Muscle of arm (tissue), 12 donors: Measurements from ENCODE around the gene PPP1R16B. TPM values are rescaled to one million over a fixed set of nuclear protein-coding genes. Genes with fewer than 3 reads are reported as not detected.
"Not testable (repeated sequence)": the region's sequence is repeated elsewhere in the genome, so short reads cannot be mapped to it uniquely, and the experiment has no call there.

ENCODE experiments used
- DNase-seq: peaks from one replicate; pipeline ENCODE4 v3.0.0-alpha.2; 2013
- polyA plus RNA-seq, 12 donors: library from polyadenylated mRNA; unstranded; fragments of 120-200 nt; gene quantifications; one replicate each; pipeline ENCODE4 v1.2.1, GENCODE V29; 2013; ENCODE audit not compliant: insufficient read length in 12 of 12

Gene PPP1R16B
- polyA plus RNA-seq, 12 donors, result 3.6 to 6.6 (median 5.0) TPM; not detected in 1

GRCh38 chr20:38960187-38960687 is 154.7 kb downstream of the PPP1R16B start:
- DNase-seq, result not testable (repeated sequence)

- DNase-seq, result no peak
Observed at GRCh38 chr20:38961530-38962043, 156.1 kb downstream of the PPP1R16B start.

DNA sequence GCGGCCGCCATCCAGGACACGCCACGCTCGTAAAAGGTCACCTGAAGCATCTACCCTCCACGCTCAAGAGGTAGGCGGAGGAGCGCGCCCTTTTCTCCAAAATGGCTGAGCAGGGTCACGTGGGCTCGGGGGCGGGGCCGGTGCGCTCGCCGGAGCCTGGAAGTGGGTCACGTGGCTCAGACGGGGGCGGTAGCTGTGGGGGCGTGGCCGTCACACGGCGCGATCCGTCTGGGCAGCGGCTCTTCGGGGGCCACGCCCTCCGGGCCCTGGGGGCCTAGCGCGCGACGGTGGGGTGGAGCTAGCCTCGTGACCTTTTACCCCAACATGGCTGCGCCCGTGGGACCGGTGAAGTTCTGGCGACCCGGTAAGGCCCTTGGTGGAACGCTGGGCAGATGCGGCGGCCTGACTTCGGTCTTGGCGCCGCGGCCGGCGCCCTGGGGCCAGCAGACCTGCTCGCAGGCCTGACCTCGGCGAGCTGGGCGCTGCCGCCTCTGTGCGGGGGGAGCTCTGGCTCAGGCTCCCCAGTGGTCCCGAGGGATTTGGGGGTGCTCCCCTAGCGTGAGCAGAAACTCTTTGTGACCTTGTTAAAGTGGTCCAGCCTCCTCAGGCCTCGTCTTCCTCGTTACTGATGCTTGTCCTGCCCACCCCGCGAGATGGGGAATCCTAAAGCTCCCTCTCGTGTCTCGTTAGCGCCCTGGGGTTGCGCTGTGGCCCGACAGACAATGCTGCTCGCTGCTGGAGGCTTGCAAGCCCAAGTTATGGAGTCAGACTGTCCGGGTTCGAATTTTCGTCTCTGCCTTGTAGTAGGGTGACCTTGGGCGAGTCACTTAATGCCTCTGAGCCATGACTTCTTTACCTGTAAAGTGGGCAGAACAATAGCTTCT is 156.8 kb downstream of the PPP1R16B start, which contains the start of gene DHX35:
DHX35 (plus strand) TSS at position 301 of the 884 bp plus-strand sequence; CDS start at position 325, 24 bp downstream.
- peak; percentile 99 for DNase-seq

GRCh38 chr20:38962928-38963401 is 157.5 kb downstream of the PPP1R16B start:
- DNase-seq, result no peak

DNA sequence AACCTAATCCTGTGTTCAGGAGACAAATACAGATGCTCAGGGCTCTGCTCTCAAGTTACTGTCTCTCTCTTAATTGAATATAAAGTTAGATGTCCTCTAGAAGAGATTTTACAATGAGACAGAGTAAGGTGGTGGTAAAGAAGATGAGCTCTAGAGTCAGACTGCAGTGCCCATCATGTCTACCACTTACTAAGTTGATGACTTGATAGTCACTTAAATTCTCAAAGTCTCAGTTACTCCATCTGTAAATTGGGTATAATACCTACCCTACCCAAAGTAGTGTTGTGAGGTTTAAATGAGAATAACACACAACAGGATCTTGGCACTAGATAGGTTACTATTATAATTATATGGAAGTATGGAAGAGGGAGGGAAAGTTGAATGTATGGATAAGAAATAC is 158.2 kb downstream of the PPP1R16B start:
- no peak for DNase-seq

DNA sequence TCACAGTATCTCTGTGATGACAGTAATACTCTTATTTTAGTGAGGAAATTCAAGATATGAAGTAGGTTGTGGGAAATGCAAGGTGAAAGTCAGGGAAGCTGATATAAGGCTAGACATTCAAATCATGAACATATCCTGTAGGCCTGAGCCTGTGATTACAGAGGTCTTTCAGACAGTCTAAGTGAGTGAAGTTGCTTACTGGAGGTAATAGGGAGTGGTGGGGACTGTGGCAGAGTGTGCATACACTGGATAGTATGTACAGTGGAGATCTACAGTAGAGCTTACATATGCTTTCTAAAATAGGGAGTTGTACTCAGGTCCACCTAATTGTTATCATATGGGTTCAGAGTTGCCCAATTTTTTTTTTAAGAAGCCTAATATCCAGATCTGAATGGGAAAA is 159.8 kb downstream of the PPP1R16B start:
- no peak for DNase-seq

DNA sequence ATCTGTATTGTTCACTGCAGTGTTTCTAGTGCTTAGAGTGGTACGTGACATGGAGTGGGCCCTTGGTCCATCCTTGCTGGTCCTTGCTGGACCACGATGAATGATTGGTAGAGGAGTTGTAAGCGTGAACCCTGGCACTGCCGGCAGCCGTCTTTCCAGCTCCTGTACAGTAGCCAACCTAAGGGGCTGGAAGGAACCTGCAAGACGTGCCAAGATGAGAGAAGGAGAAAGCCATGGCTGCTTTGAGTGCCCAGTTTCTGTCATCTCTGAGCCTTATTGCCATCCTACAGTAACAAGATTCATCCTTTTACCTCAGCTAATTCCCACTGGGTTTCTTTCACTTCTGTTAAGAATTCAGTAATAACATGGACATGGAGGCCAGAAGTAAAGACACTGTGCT is 162.6 kb downstream of the PPP1R16B start:
- DNase-seq, result no peak

DNA sequence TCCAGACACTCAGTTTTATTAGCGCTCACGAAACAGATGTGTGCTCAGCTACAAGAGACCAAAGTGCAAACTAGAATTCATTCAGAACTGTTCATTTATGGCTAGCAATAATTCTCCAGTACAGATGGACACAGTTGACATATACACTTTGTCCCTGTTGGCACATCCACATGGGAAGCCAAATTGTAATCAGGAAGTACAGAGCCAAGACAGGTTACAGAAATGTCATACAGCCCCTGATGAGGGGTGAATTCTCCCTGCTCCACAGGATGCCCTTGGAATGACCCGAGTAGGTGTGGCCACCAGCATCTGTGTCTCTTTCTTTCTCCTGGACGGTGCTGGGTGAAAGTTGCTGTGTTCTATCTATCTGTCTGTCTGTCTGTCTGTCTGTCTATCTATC is 164.2 kb downstream of the PPP1R16B start:
- DNase-seq, result no peak

- DNase-seq, result no peak
Observed at GRCh38 chr20:38970302-38970701, 164.8 kb downstream of the PPP1R16B start.

Other genes starting within 250 kb of the PPP1R16B start
- not detected for gene ADIG, start 224.5 kb upstream of the PPP1R16B start, polyA plus RNA-seq
- 1 to 10 TPM in 1 of 12 donors, under 1 TPM in 2, not detected in 9; 0.32 to 1.9 (median 0.52) TPM for gene ARHGAP40, start 203.9 kb upstream of the PPP1R16B start, polyA plus RNA-seq
- under 1 TPM in 1 of 12 donors, not detected in 11; 0.16 TPM for gene SLC32A1, start 81.2 kb upstream of the PPP1R16B start, polyA plus RNA-seq
- 1 to 10 TPM in 11 of 12 donors, not detected in 1; 5.1 to 6.9 (median 5.8) TPM for gene ACTR5, start 57.2 kb upstream of the PPP1R16B start, polyA plus RNA-seq
- 10 to 100 TPM in 2 of 12 donors, 1 to 10 TPM in 9, not detected in 1; 4.6 to 12.8 (median 8.2) TPM for gene FAM83D, start 120.7 kb downstream of the PPP1R16B start, polyA plus RNA-seq
- 10 to 100 TPM in 3 of 12 donors, 1 to 10 TPM in 8, not detected in 1; 7.6 to 11.1 (median 8.7) TPM for gene DHX35, start 156.6 kb downstream of the PPP1R16B start, polyA plus RNA-seq